IMR-90 (cell line): ENCODE data around the gene ZNF844. TPM values are rescaled to one million over a fixed set of nuclear protein-coding genes. Genes with fewer than 3 reads are reported as not detected.

Experiments used
- ATAC-seq: fragments of 200-7000 bp; cut with Tn5 transposase; 2 replicates; pipeline ENCODE4 v1.9.1; 2020; ENCODE audit warnings: low read depth, mild to moderate bottlenecking, moderate library complexity
- BruUV-seq: library from RNA; stranded (reverse); fragments of 400-500 nt; replicated peaks from 2 replicates; lab custom pipeline; 2021; lab: Mats Ljungman, UMichigan
- CTCF ChIA-PET: fragments of 300-600 bp; formaldehyde crosslinking; extraction: SDS; loops from one replicate; lab custom pipeline; 2021; ENCODE audit warnings: antibody characterized with exemption; lab: Yijun Ruan, JAX
- POLR2A ChIA-PET: fragments of 300-600 bp; sonication (Branson Sonifier 250); formaldehyde crosslinking; loops from one replicate; lab custom pipeline; 2022; ENCODE audit warnings: antibody characterized with exemption; ENCODE audit not compliant: unreplicated experiment; lab: Charles Lee
- DNase-seq: peaks from one replicate; pipeline ENCODE4 v3.0.0; 2013
- H2AFZ ChIP-seq: replicated peaks from 2 replicates; pipeline ENCODE3; 2013; ENCODE audit warnings: low read length, mild to moderate bottlenecking; ENCODE audit not compliant: poor library complexity
- H2AK5ac ChIP-seq: 2 replicates; pipeline ENCODE4 v1.6.1; 2013; ENCODE audit warnings: low read depth, low read length, inconsistent platforms
- H2AK9ac ChIP-seq: replicated peaks from 2 replicates; pipeline ENCODE3; 2013; ENCODE audit warnings: mild to moderate bottlenecking, low read depth, low read length, moderate library complexity; ENCODE audit not compliant: poor library complexity
- H2BK120ac ChIP-seq: 2 replicates; pipeline ENCODE4 v1.6.1; 2013; ENCODE audit warnings: low read depth, low read length, inconsistent platforms
- H2BK15ac ChIP-seq: 3 replicates; pipeline ENCODE4 v1.6.1; 2013; ENCODE audit warnings: low read depth, low read length, inconsistent platforms
- H2BK20ac ChIP-seq: 2 replicates; pipeline ENCODE4 v1.6.1; 2013; ENCODE audit warnings: low read depth, mild to moderate bottlenecking, inconsistent platforms, low read length, moderate library complexity
- H2BK5ac ChIP-seq: 2 replicates; pipeline ENCODE4 v1.6.1; 2013; ENCODE audit warnings: mild to moderate bottlenecking, low read depth, low read length, inconsistent platforms; ENCODE audit not compliant: poor library complexity, severe bottlenecking
- H3K14ac ChIP-seq: replicated peaks from 2 replicates; pipeline ENCODE4 v1.6.1; 2013; ENCODE audit warnings: low read depth, low read length, inconsistent platforms
- H3K18ac ChIP-seq: 2 replicates; pipeline ENCODE4 v1.6.1; 2013; ENCODE audit warnings: low read depth, low read length, control low read depth
- H3K23ac ChIP-seq: 2 replicates; pipeline ENCODE4 v1.6.1; 2013; ENCODE audit warnings: low read depth, low read length, inconsistent platforms
- H3K27ac ChIP-seq: 2 replicates; pipeline ENCODE4 v1.5.1; 2013; ENCODE audit warnings: mild to moderate bottlenecking, control low read depth, low read length; ENCODE audit not compliant: insufficient read depth
- H3K27me3 ChIP-seq: 2 replicates; pipeline ENCODE4 v1.6.1; 2013; ENCODE audit warnings: low read length; ENCODE audit not compliant: control insufficient read depth, insufficient read depth
- H3K36me3 ChIP-seq: 2 replicates; pipeline ENCODE4 v1.6.1; 2013; ENCODE audit warnings: low read length, mixed read lengths; ENCODE audit not compliant: control insufficient read depth, insufficient read depth
- H3K4ac ChIP-seq: 2 replicates; pipeline ENCODE4 v1.6.1; 2013; ENCODE audit warnings: low read depth, low read length, inconsistent platforms
- H3K4me1 ChIP-seq: 2 replicates; pipeline ENCODE4 v1.6.1; 2013; ENCODE audit warnings: low read length, mixed read lengths; ENCODE audit not compliant: control insufficient read depth, insufficient read depth
- H3K4me2 ChIP-seq: 2 replicates; pipeline ENCODE4 v1.6.1; 2013; ENCODE audit warnings: low read depth, mild to moderate bottlenecking, control low read depth, low read length, moderate library complexity
- H3K4me3 ChIP-seq: 2 replicates; pipeline ENCODE4 v1.5.1; 2013; ENCODE audit warnings: low read depth, mild to moderate bottlenecking, control low read depth, low read length, moderate library complexity; ENCODE audit not compliant: insufficient read depth
- H3K56ac ChIP-seq: 2 replicates; pipeline ENCODE4 v1.6.1; 2013; ENCODE audit warnings: low read length, inconsistent platforms; ENCODE audit not compliant: insufficient read depth; ENCODE audit errors: extremely low read depth
- H3K79me1 ChIP-seq, 2 experiments: 2 replicates each; pipeline ENCODE4 v1.6.1; 2013; ENCODE audit warnings: low read length in 2 of 2, inconsistent platforms in 1 of 2, low read depth in 1 of 2
- H3K9ac ChIP-seq: 2 replicates; pipeline ENCODE4 v1.6.1; 2013; ENCODE audit warnings: low read depth, low read length, control low read depth
- H3K9me1 ChIP-seq: 2 replicates; pipeline ENCODE4 v1.6.1; 2013; ENCODE audit warnings: low read length, inconsistent platforms; ENCODE audit not compliant: insufficient read depth
- H3K9me3 ChIP-seq: 2 replicates; pipeline ENCODE4 v1.6.1; 2013; ENCODE audit warnings: low read length; ENCODE audit not compliant: control insufficient read depth, insufficient read depth
- H4K20me1 ChIP-seq: 2 replicates; pipeline ENCODE4 v1.6.1; 2013; ENCODE audit warnings: low read length, inconsistent platforms; ENCODE audit not compliant: insufficient read depth
- H4K5ac ChIP-seq: 2 replicates; pipeline ENCODE4 v1.6.1; 2013; ENCODE audit warnings: mild to moderate bottlenecking, low read depth, low read length, control low read depth
- H4K8ac ChIP-seq, 2 experiments: 2 replicates each; pipeline ENCODE4 v1.6.1; 2013; ENCODE audit warnings: low read depth in 2 of 2, low read length in 2 of 2, control low read depth in 1 of 2, inconsistent platforms in 1 of 2
- H4K91ac ChIP-seq: 2 replicates; pipeline ENCODE4 v1.6.1; 2013; ENCODE audit warnings: low read depth, low read length, inconsistent platforms; ENCODE audit not compliant: insufficient read depth
- BHLHE40 ChIP-seq: fragments of 150-350 bp; IDR thresholded peaks from 2 replicates; pipeline ENCODE4 v1.6.1; 2016; ENCODE audit warnings: mild to moderate bottlenecking, low read depth, low read length
- CHD1 ChIP-seq: IDR thresholded peaks from 2 replicates; pipeline ENCODE4 v1.6.1; 2012; ENCODE audit warnings: low read depth, low read length, improper control_type of control experiment
- CTCF ChIP-seq: conservative IDR thresholded peaks from 2 replicates; pipeline ENCODE4 v1.5.1; 2012; ENCODE audit warnings: mild to moderate bottlenecking, low read depth, low read length, improper control_type of control experiment
- ELK1 ChIP-seq: fragments of 150-350 bp; IDR thresholded peaks from 2 replicates; pipeline ENCODE4 v1.6.1; 2016; ENCODE audit warnings: low read depth, mild to moderate bottlenecking, low read length, moderate library complexity, borderline replicate concordance
- FOS ChIP-seq: fragments of 150-350 bp; IDR thresholded peaks from 2 replicates; pipeline ENCODE4 v1.6.1; 2016; ENCODE audit warnings: low read depth, low read length
- MAFK ChIP-seq: IDR thresholded peaks from 2 replicates; pipeline ENCODE4 v1.6.1; 2012; ENCODE audit warnings: low read depth, low read length, improper control_type of control experiment
- MXI1 ChIP-seq: IDR thresholded peaks from 2 replicates; pipeline ENCODE4 v1.6.1; 2012; ENCODE audit warnings: low read depth, mild to moderate bottlenecking, low read length, moderate library complexity, borderline replicate concordance
- POLR2A ChIP-seq: IDR thresholded peaks from 2 replicates; pipeline ENCODE4 v1.6.1; 2012; ENCODE audit warnings: mild to moderate bottlenecking, low read depth, low read length
- RAD21 ChIP-seq: IDR thresholded peaks from 2 replicates; pipeline ENCODE4 v1.6.1; 2012; ENCODE audit warnings: low read length, improper control_type of control experiment
- RCOR1 ChIP-seq: IDR thresholded peaks from 2 replicates; pipeline ENCODE4 v1.6.1; 2012; ENCODE audit warnings: mild to moderate bottlenecking, low read length, improper control_type of control experiment; ENCODE audit not compliant: insufficient replicate concordance
- RFX5 ChIP-seq: IDR thresholded peaks from 2 replicates; pipeline ENCODE4 v1.8.0; 2012; ENCODE audit warnings: low read depth, mild to moderate bottlenecking, low read length, moderate library complexity
- SMC3 ChIP-seq: fragments of 150-350 bp; IDR thresholded peaks from 2 replicates; pipeline ENCODE4 v1.6.1; 2016; ENCODE audit warnings: low read depth, mild to moderate bottlenecking, antibody characterized with exemption, low read length, moderate library complexity
- USF2 ChIP-seq: fragments of 150-350 bp; IDR thresholded peaks from 2 replicates; pipeline ENCODE4 v1.6.1; 2017; ENCODE audit warnings: mild to moderate bottlenecking, antibody characterized with exemption, low read length, low read depth
- WGBS, 2 experiments: methylation state at CpG; one replicate each; pipeline versions ENCODE4 v1.1.5 to v1.1.7; 2013; ENCODE audit warnings: missing lambda C conversion rate in 2 of 2; ENCODE audit not compliant: insufficient read length in 1 of 2; ENCODE audit errors: extremely low coverage in 2 of 2; 5-methylcytosine and 5-hydroxymethylcytosine counted together
- dilution Hi-C: fragments of 300-500 bp; cut with HindIII; formaldehyde crosslinking; loops from one replicate; pipeline ENCODE4 v1.14.3; 2018; ENCODE audit warnings: low sequenced_read_pairs; ENCODE audit not compliant: unreplicated experiment
- in situ Hi-C: fragments of 300-500 bp; cut with MboI; formaldehyde crosslinking; loops from 3 replicates; pipeline ENCODE4 v1.14.3; 2019; ENCODE audit warnings: low sequenced_read_pairs, inconsistent platforms, mixed read lengths
- intact Hi-C: fragments of 100-400 bp; cut with micrococcal nuclease; formaldehyde crosslinking; loops from 2 replicates; pipeline ENCODE4 v1.10.0; 2022
- polyA plus RNA-seq, 3 experiments: library from polyadenylated mRNA; depleted of rRNA; stranded (reverse); fragments of >200 nt; gene quantifications; 2 replicates each; pipeline ENCODE4 v1.2.3, GENCODE V29; 2012; ENCODE audit warnings: low replicate concordance in 1 of 3
- total RNA-seq: library from RNA; depleted of rRNA; stranded (reverse); fragments of >200 nt; gene quantifications from 2 replicates; pipeline ENCODE4 v1.2.3, GENCODE V29; 2012

Gene ZNF844
- total and polyA plus RNA-seq, 2 of the 4 experiments (the other 2 are of a cell fraction), result 1.6 to 12.0 TPM

- Histone ChIP-seq H2AFZ (peak within 1 kb of the TSS; percentile 100), H2BK15ac (no peak within 1 kb of the TSS), H3K4ac (peak within 1 kb of the TSS; percentile 79), H2AK9ac (peak within 1 kb of the TSS; percentile 94), H3K56ac (peak within 1 kb of the TSS; percentile 58; the same call in 1 of the 2 replicates), H3K9ac (peak within 1 kb of the TSS; percentile 97), H3K9me1 (no peaks in the 10 kb centered on the region), H3K27me3 (no peaks in the 10 kb centered on the region), H3K14ac (peak within 1 kb of the TSS; percentile 90), H4K20me1 (no peaks in the 10 kb centered on the region), H4K91ac (peak within 1 kb of the TSS; percentile 70), H4K5ac (peak within 1 kb of the TSS; percentile 45; the same call in 1 of the 2 replicates), H3K4me1 (no peaks in the 10 kb centered on the region), H2AK5ac (no peak within 1 kb of the TSS), H3K4me3 (peak within 1 kb of the TSS; percentile 90), H2BK5ac (peak within 1 kb of the TSS; percentile 81), H3K23ac (peak within 1 kb of the TSS; percentile 95; the same call in 1 of the 2 replicates), H3K4me2 (peak within 1 kb of the TSS; percentile 92), H4K8ac (peak within 1 kb of the TSS; percentile 75 to 93), H3K9me3 (peaks cover under 1% of the 10 kb centered on the region; the same call in 1 of the 2 replicates), H2BK120ac (no peak within 1 kb of the TSS), H3K79me1 (peaks cover 0 to 20% of the 10 kb centered on the region in 2 experiments; a peak in 2 of 4 replicates), H3K18ac (peak within 1 kb of the TSS; percentile 72), H2BK20ac (no peak within 1 kb of the TSS), H3K27ac (peak within 1 kb of the TSS; percentile 97), H3K36me3 (peaks cover 2% of the 10 kb centered on the region)
- intact Hi-C loops (no loop called here), in situ Hi-C loops (no loop called here), dilution Hi-C loops (no loop called here)
- DNase-seq (peak; percentile 71), ATAC-seq (peak; percentile 100)
- ChIA-PET CTCF (interaction anchor here (0.6 to 1.2 kb wide), 5 partner anchors 11 to 532 kb away, joined by 3 to 4 read pairs (median 3); no protein-coding TSS in a partner anchor), POLR2A (interaction anchor here (0.6 to 1.0 kb wide), 2 partner anchors 15 to 329 kb away, joined by 3 to 20 read pairs; no protein-coding TSS in a partner anchor)
- BruUV-seq, result no TSS peak
- 2% methylated on average over 28 of the region's 68 CpGs; no CpG with 5 or more reads in 1 of the 2 experiments for WGBS, 2 experiments
- no peak for TF ChIP-seq RAD21
- no peak for TF ChIP-seq CTCF
- TF ChIP-seq POLR2A, result peak; percentile 78
- no peak for TF ChIP-seq RFX5
- TF ChIP-seq ELK1, result no peak
- TF ChIP-seq RCOR1, result no peak
- TF ChIP-seq BHLHE40, result no peak
- no peak for TF ChIP-seq USF2
- TF ChIP-seq CHD1, result no peak
- no peak for TF ChIP-seq FOS
- no peak for TF ChIP-seq SMC3
- TF ChIP-seq MXI1, result no peak; the same call in 1 of the 2 replicates
- TF ChIP-seq MAFK, result no peak
These were observed 29.0 kb upstream of the ZNF844 start, which contains the start of gene ZNF433 for GRCh38 chr19:12035220-12036172. TSS of gene ZNF433 (minus strand) at chr19:12035679. CDS start at chr19:12035539, 140 bp downstream.
